Activated CD4-positive, alpha-beta T cell treated with anti-CD3 and anti-CD28 coated beads, Interleukin-2, Interleukin-4, amounts not matched to agents 100 ng/mL and 50 ng/mL, durations not matched to agents 16 hours and 8 hours (primary cell): Measurements from ENCODE around the gene LLCFC1.

ENCODE experiments used
- DNase-seq: peaks from one replicate; pipeline ENCODE4 v3.0.0-alpha.2; 2020; ENCODE audit warnings: low spot score

The LLCFC1 gene

GRCh38 chr7:142910481-142910880, 28.8 kb upstream of the LLCFC1 start:
- DNase-seq = no peak

- DNase-seq = no peak
These were observed 26.2 kb upstream of the LLCFC1 start for GRCh38 chr7:142913051-142913450.

GRCh38 chr7:142913566-142913965, 25.7 kb upstream of the LLCFC1 start:
- no peak for DNase-seq

GRCh38 chr7:142914121-142914520, 25.2 kb upstream of the LLCFC1 start:
- no peak for DNase-seq

GRCh38 chr7:142915315-142915714, 24.0 kb upstream of the LLCFC1 start:
- DNase-seq = no peak

- no peak for DNase-seq
These were observed 22.8 kb upstream of the LLCFC1 start for GRCh38 chr7:142916508-142916907.

GRCh38 chr7:142917447-142917846, 21.8 kb upstream of the LLCFC1 start:
- no peak for DNase-seq

GRCh38 chr7:142918901-142919300, 20.4 kb upstream of the LLCFC1 start:
- DNase-seq = no peak

GRCh38 chr7:142919656-142920055, 19.6 kb upstream of the LLCFC1 start:
- no peak for DNase-seq

- DNase-seq = no peak
These were observed 15.9 kb upstream of the LLCFC1 start for GRCh38 chr7:142923391-142923790.

- no peak for DNase-seq
These were observed 13.9 kb upstream of the LLCFC1 start for GRCh38 chr7:142925413-142925812.

- DNase-seq = no peak
These were observed 12.1 kb upstream of the LLCFC1 start for GRCh38 chr7:142927085-142927745.

GRCh38 chr7:142927949-142928348, 11.3 kb upstream of the LLCFC1 start:
- no peak for DNase-seq

- DNase-seq = no peak
These were observed 9.1 kb upstream of the LLCFC1 start for GRCh38 chr7:142930126-142930730.

GRCh38 chr7:142932386-142933091, 6.7 kb upstream of the LLCFC1 start:
- DNase-seq = no peak

GRCh38 chr7:142933092-142933475, 6.2 kb upstream of the LLCFC1 start:
- DNase-seq = no peak

GRCh38 chr7:142933624-142934023, 5.7 kb upstream of the LLCFC1 start, which contains the start of gene TRPV5:
TRPV5 (minus strand) TSS chr7:142933746; CDS start chr7:142933459, 287 bp downstream.
- no peak for DNase-seq

- DNase-seq = no peak
These were observed 5.2 kb upstream of the LLCFC1 start for GRCh38 chr7:142934056-142934455.

GRCh38 chr7:142935941-142936565, 3.2 kb upstream of the LLCFC1 start:
- DNase-seq = no peak

- no peak for DNase-seq
These were observed 673 bp upstream of the LLCFC1 start for GRCh38 chr7:142938611-142939010.

- DNase-seq = no peak
These were observed 1.8 kb downstream of the LLCFC1 start for GRCh38 chr7:142940966-142941535.

- DNase-seq = no peak
These were observed 2.3 kb downstream of the LLCFC1 start for GRCh38 chr7:142941541-142941940.

GRCh38 chr7:142942746-142943145, 3.5 kb downstream of the LLCFC1 start:
- no peak for DNase-seq
